GM18858 (cell line): ENCODE results near the gene SCIN.
"Not testable (repeated sequence)": the region's sequence is repeated elsewhere in the genome, so short reads cannot be mapped to it uniquely, and the experiment has no call there.

Experiments used
- ATAC-seq: cut with Tn5 transposase; IDR thresholded peaks from one replicate; pipeline ENCODE4 v1.9.1; 2021; ENCODE audit not compliant: unreplicated experiment

SCIN gene

DNA sequence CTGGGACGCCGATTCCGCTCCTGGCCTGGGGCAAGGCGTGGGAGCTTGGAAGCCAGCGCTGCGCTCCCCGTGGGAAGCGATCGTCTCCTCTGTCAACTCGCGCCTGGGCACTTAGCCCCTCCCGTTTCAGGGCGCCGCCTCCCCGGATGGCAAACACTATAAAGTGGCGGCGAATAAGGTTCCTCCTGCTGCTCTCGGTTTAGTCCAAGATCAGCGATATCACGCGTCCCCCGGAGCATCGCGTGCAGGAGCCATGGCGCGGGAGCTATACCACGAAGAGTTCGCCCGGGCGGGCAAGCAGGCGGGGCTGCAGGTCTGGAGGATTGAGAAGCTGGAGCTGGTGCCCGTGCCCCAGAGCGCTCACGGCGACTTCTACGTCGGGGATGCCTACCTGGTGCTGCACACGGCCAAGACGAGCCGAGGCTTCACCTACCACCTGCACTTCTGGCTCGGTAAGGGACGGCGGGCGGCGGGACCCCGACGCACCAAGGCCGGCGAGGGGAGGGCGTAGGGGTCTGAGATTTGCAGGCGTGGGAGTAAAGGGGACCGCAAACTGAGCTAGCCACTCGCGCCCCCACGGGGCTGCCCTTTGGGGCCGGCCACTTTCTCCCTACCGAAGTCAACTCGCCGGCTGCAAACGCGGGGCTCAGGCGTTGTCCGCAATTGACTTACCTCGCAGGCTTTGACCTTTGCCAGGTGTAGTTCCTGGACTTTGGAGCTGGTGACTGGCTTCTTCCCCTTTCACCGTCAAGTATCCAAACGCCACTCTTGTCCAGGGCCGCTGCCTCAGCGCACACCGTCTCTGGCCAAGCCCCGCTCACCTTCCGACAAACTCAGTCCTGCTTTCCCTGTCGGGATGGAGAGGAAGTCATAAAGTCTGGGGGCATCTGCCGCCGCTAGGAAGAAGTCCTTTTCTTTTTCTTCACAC lies at the start of gene SCIN:
Gene SCIN (plus strand): TSS at position 187 of the 928 bp plus-strand sequence. CDS start 67 bp downstream, at position 254.
- no peak for ATAC-seq

DNA sequence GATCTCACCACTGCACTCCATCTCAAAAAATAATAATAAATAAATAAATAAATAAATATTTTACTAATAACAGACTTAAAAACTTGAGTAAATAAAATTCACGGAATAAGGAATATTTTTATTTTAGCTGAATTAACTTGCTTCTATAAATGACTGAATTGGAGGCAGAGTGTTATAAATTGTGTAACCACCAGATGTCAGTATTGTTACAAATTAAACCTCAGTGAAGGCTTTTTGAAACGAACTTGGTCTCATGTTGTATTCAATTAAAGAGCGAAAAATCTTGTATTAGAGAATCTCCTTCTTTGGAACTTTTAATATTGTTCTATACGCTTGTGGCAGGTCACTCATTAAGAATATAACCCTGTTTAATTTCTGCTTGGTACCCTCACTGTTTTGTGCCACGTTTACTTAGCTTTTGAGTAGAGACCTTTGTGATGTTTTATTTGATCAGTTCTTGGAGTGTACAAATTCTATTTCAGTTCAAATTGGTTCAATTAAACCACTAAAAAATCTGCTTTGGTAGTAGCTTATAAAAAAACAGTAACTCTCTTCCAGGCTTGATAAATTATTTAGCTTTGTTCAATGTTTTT lies 45.6 kb upstream of the SCIN start:
- ATAC-seq: peak; percentile 85

DNA sequence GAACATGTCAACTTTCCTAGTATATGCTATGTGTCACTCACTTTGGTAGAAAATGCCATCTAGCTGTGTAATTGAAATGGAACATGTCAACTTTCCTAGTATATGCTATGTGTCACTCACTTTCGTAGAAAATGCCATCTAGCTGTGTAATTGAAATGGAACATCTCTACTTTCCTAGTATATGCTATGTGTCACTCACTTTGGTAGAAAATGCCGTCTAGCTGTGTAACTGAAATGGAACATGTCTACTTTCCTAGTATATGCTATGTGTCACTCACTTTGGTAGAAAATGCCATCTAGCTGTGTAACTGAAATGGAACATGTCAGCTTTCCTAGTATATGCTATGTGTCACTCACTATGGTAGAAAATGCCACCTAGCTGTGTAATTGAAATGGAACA lies 43.8 kb upstream of the SCIN start:
- not testable (repeated sequence) for ATAC-seq

DNA sequence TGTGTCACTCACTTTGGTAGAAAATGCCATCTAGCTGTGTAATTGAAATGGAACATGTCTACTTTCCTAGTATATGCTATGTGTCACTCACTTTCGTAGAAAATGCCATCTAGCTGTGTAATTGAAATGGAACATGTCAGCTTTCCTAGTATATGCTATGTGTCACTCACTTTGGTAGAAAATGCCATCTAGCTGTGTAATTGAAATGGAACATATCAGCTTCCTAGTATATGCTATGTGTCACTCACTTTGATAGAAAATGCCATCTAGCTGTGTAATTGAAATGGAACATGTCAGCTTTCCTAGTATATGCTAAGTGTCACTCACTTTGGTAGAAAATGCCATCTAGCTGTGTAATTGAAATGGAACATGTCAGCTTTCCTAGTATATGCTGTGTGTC lies 42.9 kb upstream of the SCIN start:
- ATAC-seq: not testable (repeated sequence)

DNA sequence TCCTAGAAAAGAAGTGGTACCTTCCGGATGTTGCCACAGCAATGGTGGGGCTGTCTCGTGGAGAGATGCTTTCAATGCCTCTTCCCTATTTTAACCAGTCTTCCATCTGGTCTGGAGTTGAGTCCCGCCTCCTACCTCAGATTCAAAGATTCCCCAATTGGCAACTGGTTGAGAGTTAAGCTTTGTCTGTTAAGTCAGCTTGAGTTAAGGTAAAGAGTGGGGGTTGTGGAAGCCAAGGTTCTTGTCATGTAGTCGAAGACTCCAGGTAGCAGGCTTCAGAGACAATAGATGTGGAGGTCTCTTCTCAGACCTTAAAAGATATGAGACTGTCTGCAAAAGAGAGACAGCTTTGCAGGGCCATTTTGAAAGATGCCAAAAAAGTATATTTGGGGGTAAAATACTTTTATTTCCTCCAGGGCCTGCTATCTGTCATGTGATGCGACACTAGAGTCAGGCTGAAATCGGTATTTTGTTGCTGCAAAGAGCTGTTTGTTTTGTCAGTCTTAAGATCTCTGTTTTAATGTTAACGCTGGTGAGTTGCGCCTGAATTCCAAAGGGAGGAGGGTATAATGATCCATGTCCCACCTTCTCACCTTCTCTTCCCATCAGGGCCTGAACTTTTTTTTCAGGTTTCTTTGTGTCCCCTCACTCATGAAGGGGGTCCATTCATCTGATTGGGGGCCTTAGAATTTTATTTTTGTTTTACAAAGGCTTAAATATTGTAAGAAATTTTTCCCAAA lies 40.4 kb upstream of the SCIN start:
- ATAC-seq: no peak

DNA sequence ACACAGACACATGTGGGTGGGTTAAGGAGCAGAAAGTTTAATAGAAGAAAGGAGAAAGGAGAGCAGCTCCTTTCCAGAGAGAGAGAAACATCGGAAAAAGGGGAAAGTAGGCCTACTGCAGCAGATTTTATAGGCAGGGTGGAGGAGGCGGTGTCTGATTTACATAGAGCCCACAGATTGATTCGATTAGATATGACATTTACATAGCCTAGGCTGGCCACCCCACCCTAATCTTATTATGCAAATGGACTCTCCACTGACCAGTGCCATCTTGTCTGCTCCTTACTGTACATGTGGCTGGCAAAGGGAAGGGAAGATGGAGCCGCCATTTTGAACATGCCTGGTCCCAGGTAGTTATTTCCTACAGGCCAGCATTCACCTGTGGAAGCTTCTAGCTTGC lies 38.7 kb upstream of the SCIN start:
- ATAC-seq: no peak

DNA sequence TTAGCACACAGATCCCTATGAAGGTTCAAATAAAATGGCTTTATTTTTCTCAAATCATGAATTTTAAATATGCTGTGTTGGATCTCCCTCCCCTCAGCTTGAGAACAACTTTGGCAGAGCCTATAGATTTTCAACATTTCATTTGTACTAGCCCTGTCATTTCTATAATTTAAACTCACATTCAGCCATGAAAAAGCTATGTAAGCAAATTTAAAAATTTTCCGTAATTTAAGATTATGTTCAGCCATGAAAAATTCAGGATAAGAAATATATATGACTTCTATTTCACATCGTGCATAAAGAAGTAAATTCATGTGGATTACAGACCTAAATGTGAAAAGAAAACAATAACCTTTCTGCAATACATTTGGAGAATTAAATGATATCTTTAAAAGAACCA lies 36.5 kb upstream of the SCIN start:
- ATAC-seq: no peak

DNA sequence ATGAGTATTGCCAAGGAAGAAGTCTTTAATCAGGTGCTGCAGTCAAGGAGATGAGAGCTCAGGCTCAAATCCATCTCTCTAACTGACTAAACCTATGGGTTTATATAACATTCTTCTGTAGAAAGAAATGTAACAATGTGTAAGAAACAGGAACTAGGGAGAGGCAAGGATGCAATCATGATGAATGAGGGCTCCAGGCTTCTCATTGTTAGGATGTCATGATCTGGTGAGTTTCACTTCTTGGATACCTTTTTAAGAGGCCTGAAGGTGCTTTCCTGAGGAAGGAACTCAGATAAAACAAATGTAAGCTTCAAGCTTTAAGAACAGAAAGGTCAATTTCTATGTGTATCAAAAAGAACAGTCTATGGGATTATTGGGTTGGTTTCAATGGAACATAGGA lies 30.8 kb upstream of the SCIN start:
- ATAC-seq: no peak

DNA sequence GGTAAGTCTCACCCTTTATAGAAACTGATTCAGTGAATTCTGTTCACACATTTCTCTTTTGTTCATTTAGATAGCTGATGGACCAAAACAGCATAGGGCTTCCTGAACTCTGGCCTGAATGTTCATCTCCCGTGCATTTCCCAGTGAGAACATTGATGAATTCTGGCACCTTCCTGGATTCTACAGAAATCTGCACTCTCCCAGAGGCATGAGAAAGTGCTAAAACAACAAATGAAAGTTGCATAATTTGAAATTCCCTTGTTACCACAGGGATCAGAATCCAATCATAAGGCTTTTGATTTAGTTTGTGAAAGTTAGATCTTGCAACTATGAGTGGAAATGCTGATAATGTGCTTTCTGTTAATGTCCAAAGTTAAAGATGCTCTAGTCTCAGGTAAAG lies 29.7 kb upstream of the SCIN start:
- ATAC-seq: no peak

DNA sequence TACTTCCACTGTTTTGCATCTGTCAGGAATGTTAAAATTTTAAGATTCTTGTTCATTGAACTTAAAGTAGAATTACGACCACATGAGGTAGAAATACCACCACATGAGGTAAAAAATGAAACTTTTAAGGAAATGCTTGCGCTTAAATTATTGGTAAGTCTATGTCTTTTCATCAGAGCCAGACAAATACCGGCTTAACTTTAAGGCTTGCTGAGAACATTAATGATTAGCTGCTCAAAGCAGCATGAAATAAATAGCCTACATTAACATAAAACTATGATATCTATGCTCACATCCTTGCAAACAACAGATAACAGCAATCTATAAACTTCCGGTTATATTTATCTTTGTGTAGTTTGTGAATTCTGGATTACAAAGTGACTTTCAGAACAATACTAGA lies 26.9 kb upstream of the SCIN start:
- no peak for ATAC-seq

DNA sequence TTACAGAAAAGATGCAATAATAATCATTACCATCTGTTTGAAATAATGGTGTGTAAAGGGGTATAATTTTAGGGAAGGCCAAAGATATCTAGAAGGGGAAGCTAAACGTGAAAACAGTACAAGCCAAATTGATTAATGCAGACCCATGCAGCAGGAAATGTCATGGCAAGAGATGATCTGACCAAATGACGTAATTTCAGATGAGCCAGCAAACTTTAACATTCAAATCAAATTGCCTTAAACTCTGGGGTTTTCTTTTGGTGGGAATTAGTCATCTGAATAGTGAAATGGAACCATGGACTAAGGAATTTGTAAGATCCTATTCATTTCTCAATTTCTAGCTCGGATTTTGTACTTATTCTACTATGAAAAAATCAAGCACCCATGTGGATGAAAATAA lies 21.4 kb upstream of the SCIN start:
- no peak for ATAC-seq

DNA sequence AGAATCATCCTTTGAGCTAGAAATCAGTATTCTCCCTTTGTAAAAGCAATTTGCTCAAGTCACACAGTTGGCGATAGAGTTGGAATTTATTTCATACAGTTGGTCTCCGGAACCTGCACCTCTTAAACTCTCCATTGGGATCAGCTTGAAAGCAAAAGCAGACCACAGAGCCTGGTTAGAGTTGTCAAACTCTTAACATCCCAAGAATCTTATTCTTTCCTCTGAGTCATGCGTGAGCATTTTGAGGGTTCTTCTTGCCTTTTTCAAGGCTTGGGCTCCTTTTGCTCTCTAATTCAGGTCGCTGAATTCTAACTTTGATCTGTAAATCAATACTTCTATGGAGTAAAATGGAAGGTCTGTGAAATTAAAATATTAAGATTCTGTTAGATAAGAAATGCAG lies 19.6 kb upstream of the SCIN start:
- ATAC-seq: no peak

DNA sequence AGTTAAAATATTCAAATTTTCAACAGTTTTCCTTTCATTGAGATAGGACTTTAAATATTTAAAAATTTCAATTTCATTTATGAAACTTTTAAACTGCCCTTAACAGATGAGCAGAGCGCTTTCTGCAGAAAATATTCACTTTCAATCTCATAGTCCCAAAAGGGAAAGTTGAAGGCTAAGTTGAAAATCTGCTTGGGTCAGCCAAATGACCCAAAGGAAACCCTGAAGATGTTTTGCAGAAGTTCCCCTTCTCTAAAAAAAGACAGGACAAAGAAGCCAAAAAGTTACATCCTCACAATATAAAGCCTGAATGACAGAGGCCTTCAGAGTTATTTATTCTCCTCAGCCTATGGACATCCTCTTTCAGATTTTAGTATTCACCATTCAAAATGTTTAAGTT lies 17.6 kb upstream of the SCIN start:
- ATAC-seq: no peak

DNA sequence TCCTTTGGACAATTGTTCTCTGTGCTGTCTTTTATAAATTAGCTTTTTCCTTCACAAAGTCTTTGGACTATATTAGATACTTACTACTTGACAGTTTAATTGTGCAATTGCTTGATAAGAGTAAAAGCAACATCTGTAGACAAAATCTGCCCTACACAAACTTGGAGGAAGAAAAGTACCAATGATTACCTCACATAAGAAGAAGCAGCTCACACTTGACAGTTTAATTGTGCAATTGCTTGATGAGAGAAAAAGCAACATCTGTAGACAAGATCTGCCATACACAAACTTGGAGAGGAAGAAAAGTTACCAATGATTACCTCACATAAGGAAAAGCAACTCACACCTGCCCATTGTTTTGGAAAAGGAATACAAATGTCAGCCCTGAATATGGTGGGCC lies 17.1 kb upstream of the SCIN start:
- no peak for ATAC-seq

DNA sequence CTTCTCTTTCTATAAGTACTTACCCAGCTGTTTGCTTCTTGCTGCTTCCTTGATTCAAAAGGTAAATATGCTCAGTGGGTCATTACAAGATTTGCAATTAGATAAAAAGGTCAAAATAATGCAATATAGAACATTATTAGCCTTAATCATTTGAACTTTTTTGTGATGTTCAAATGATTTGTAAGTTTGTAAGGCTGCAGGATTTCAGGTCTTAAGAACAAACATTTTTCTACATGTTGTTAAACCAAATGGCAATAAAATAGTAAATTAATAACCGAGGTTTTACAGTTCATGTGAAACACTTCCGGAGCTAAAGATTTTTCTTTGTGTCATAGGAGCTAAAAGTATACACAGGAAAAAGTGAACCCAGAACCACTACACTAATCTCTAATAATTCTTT lies 16.2 kb upstream of the SCIN start:
- ATAC-seq: no peak

DNA sequence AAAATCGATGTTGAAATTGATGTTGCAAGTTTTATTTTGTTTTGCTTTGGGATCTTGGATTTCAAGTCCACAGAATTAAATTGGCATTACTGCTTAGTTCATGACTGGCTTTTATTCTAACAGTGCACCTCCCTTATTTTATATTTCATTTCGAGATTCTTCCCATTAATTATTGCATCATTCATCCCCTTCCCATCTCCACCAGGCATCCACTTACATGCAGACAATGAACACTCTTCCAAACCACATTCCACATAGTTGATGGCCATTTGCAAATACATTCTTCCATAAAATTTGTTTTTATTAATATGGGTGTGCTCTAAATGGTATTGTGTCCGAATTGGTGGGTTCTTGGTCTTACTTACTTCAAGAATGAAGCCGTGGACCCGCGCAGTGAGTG lies 15.6 kb upstream of the SCIN start:
- ATAC-seq: no peak

DNA sequence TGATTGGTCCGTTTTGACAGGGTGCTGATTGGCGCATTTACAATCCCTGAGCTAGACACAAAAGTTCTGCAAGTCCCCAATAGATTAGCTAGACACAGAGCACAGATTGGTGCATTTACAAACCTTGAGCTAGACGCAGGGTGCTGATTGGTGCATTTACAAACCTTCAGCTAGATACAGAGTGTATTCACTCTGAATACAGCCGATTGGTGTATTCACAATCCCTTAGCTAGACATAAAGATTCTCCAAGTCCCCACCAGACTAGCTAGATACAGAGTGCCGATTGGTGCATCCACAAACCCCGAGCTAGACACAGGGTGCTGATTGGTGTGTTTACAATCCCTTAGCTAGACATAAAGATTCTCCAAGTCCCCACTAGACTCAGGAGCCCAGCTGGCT lies 14.8 kb upstream of the SCIN start:
- not testable (repeated sequence) for ATAC-seq

DNA sequence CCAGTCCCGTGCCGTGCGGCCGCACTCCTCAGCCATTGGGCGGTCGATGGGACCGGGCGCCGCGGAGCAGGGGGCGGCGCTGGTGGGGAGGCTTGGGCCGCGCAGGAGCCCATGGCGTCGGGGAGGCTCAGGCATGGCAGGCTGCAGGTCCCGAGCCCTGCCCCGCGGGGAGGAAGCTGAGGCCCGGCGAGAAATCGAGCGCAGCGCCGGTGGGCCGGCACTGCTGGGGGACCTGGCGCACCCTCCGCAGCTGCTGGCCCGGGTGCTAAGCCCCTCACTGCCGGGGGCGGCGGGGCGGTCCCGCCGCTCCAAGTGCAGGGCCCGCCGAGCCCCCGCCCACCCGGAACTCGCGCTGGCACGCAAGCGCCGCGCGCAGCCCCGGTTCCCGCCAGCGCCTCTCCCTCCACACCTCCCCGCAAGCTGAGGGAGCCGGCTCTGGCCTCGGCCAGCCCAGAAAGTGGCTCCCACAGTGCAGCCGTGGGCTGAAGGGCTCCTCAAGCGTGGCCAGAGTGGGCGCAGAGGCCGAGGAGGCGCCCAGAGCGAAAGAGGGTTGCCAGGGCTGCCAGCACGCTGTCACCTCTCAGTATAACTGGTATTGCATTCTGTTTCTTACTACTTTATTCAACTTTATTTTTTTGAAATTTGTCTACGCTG lies 14.3 kb upstream of the SCIN start:
- not testable (repeated sequence) for ATAC-seq

DNA sequence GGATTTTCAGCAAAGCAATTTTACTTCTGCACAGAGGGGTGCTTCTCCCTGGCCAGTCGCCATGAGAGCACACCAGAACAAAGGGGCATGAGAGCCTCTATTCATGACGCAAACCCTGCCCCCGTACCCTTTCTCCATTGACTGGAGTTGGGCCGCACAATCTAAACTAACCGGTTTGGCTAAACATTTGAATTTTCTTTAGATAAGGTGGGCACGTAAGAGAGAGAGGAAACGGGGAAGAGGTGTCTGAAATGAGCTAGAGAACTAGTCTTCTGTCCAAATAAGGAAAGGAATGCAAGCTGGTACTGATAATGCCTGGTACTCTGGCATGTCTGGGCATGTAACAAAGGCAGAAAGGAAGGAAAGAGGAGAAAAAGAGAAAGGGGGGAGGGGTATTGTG lies 13.2 kb upstream of the SCIN start:
- no peak for ATAC-seq

DNA sequence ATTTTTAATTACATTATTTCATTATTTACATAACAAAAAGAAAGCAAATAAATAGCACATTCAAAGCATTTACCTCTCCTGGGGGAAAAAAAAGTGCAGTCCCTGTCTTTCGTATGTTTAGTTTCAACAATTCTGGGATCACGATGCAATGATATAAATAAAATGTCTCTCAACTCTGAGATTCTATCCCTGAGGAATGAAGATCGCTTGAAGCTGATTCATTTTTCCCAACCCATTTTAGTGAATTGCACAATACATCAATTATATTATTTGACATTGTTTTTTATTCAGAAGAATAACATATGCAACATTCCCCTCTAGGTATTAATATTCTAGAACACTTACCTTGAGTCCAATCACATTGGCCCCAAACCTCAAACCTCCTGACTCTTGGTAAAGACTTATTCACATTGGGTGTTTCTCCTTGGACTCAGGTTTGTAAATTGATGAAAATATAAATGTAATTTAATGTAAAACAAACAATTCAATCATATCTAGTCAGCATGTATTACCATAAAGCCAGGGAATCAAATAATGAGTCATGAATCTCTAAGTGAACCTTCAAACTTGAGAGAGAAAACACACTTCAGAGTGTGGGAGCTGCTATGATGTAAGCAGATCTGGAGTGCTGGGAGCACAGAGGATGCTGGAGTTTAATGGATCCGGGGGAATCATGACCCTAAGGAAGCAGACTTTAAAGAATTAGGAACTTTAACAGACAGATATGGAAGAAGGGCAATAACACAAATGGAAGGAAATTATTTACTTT lies 5.3 kb upstream of the SCIN start:
- ATAC-seq: no peak

DNA sequence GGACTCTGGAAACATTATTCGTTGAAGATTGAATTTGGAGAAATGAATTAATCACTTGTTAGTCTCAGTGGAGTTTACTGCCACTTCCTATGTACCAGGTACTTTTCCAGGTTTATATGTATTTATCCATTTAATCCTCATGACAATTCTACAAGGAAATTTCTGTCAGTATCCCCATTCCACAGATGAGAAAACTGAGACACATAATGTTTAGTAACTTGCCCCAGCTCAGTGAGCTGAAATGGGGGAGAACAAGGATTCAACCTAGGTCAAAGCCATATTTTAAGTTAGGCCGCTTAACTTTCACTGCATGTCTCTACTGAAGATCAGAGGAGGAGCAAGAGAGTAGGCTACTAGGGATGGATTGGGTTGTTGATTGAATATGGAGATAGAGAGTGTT lies 4.6 kb upstream of the SCIN start:
- no peak for ATAC-seq
